NCI-H2227 (cell line): ENCODE results near the gene DNAH17.

ENCODE experiments used
- DNase-seq: peaks from one replicate; lab custom pipeline; 2025; ENCODE audit not compliant: unreplicated experiment; lab: John Stamatoyannopoulos, UW

DNAH17 gene

GRCh38 chr17:78433780-78434335, 143.3 kb downstream of the DNAH17 start:
- DNase-seq = no peak

GRCh38 chr17:78433013-78433727, 144.0 kb downstream of the DNAH17 start:
- DNase-seq = no peak

- DNase-seq = no peak
These were observed 144.8 kb downstream of the DNAH17 start for GRCh38 chr17:78432226-78433012.

GRCh38 chr17:78431692-78431958, 145.6 kb downstream of the DNAH17 start:
- no peak for DNase-seq

- no peak for DNase-seq
These were observed 146.1 kb downstream of the DNAH17 start for GRCh38 chr17:78430892-78431691.

GRCh38 chr17:78429618-78429995, 147.6 kb downstream of the DNAH17 start:
- DNase-seq = no peak

GRCh38 chr17:78428836-78429617, 148.2 kb downstream of the DNAH17 start:
- DNase-seq = no peak

- DNase-seq = no peak
These were observed 149.1 kb downstream of the DNAH17 start for GRCh38 chr17:78428025-78428575.

- no peak for DNase-seq
These were observed 150.1 kb downstream of the DNAH17 start for GRCh38 chr17:78427140-78427539.

GRCh38 chr17:78426293-78426879, 150.8 kb downstream of the DNAH17 start:
- no peak for DNase-seq

- DNase-seq = no peak
These were observed 151.8 kb downstream of the DNAH17 start for GRCh38 chr17:78425429-78425828.

- no peak for DNase-seq
These were observed 153.1 kb downstream of the DNAH17 start for GRCh38 chr17:78423961-78424675.

GRCh38 chr17:78422872-78423588, 154.2 kb downstream of the DNAH17 start:
- DNase-seq = no peak

- DNase-seq = no peak
These were observed 155.0 kb downstream of the DNAH17 start for GRCh38 chr17:78422267-78422605.

GRCh38 chr17:78421534-78422266, 155.5 kb downstream of the DNAH17 start:
- peak; percentile 78 for DNase-seq

- no peak for DNase-seq
These were observed 156.1 kb downstream of the DNAH17 start for GRCh38 chr17:78421084-78421533.

GRCh38 chr17:78419970-78420815, 157.0 kb downstream of the DNAH17 start:
- no peak for DNase-seq
